ENCODE results near the gene RNF208. TPM values are rescaled to one million over a fixed set of nuclear protein-coding genes. Genes with fewer than 3 reads are reported as not detected.

RNF208 gene
- total RNA-seq, 4 donors from 2014 or later: 3.7 to 10.2 (median 5.5) TPM

GRCh38 chr9:137219757-137220316 is 2.2 kb downstream of the RNF208 start:
- TF ChIP-seq CTCF (IDR thresholded peaks at IDR 0.05) (no peak), POLR2A (IDR thresholded peaks at IDR 0.05) (no peak)
- WGBS, 2 donors: 76 to 85% methylated on average over 3 to 10 of the region's 10 CpGs
- H3K4me3 ChIP-seq (ENCODE audit: low read depth, poor library complexity, severe bottlenecking): no peak overlapping the region
- intact Hi-C loops (cut with DNase I; ENCODE audit: low total_unique reads): no loop called here
- DNase-seq (ENCODE audit: low spot score in 2 of 2): no peak

GRCh38 chr9:137218754-137219271 is 3.2 kb downstream of the RNF208 start:
- 79 to 85% methylated on average over 12 of the region's 12 CpGs for WGBS, 2 donors
- intact Hi-C loops (cut with DNase I; ENCODE audit: low total_unique reads): no loop called here
- no peak overlapping the region for H3K4me3 ChIP-seq (ENCODE audit: low read depth, poor library complexity, severe bottlenecking)
- DNase-seq (ENCODE audit: low spot score in 2 of 2): no peak
- TF ChIP-seq POLR2A (IDR thresholded peaks at IDR 0.05): no peak
- TF ChIP-seq CTCF (IDR thresholded peaks at IDR 0.05): no peak

- WGBS, 2 donors: 63 to 72% methylated on average over 19 to 20 of the region's 30 CpGs
- TF ChIP-seq POLR2A (IDR thresholded peaks at IDR 0.05) (no peak), CTCF (IDR thresholded peaks at IDR 0.05) (no peak)
- DNase-seq (ENCODE audit: low spot score in 2 of 2): no peak
- intact Hi-C loops (cut with DNase I; ENCODE audit: low total_unique reads): no loop called here
- no peak overlapping the region for H3K4me3 ChIP-seq (ENCODE audit: low read depth, poor library complexity, severe bottlenecking)
Measured at GRCh38 chr9:137218212-137218753, 3.8 kb downstream of the RNF208 start.

GRCh38 chr9:137217276-137218211 is 4.5 kb downstream of the RNF208 start:
- intact Hi-C loops (cut with DNase I; ENCODE audit: low total_unique reads): no loop called here
- TF ChIP-seq POLR2A (IDR thresholded peaks at IDR 0.05) (no peak), CTCF (IDR thresholded peaks at IDR 0.05) (no peak)
- H3K4me3 ChIP-seq (ENCODE audit: low read depth, poor library complexity, severe bottlenecking): peak overlapping the region; percentile 25
- peak; percentile 76 to 94 for DNase-seq (ENCODE audit: low spot score in 2 of 2)
- WGBS, 2 donors: 25 to 44% methylated on average over 23 to 31 of the region's 36 CpGs

- 90 to 92% methylated on average over 19 to 29 of the region's 30 CpGs for WGBS, 2 donors
- DNase-seq (ENCODE audit: low spot score in 2 of 2): no peak
- intact Hi-C loops (cut with DNase I; ENCODE audit: low total_unique reads): no loop called here
- TF ChIP-seq CTCF (IDR thresholded peaks at IDR 0.05): no peak
- TF ChIP-seq POLR2A (IDR thresholded peaks at IDR 0.05): no peak
- no peak overlapping the region for H3K4me3 ChIP-seq (ENCODE audit: low read depth, poor library complexity, severe bottlenecking)
Measured at GRCh38 chr9:137216188-137216965, 5.7 kb downstream of the RNF208 start.
